KOPT-K1 (cell line): Measurements from ENCODE around the gene ZNF791.
"Not testable (repeated sequence)": the region's sequence is repeated elsewhere in the genome, so short reads cannot be mapped to it uniquely, and the experiment has no call there.

Experiments
- H3K27ac ChIP-seq: fragments of 200-600 bp; sonication (generic); 2 replicates; pipeline ENCODE4 v1.5.1; 2016; ENCODE audit warnings: antibody characterized with exemption, mild to moderate bottlenecking, low read depth, low read length; ENCODE audit not compliant: poor library complexity, severe bottlenecking
- H3K36me3 ChIP-seq: fragments of 200-600 bp; sonication (generic); 2 replicates; pipeline ENCODE4 v1.5.1; 2017; ENCODE audit warnings: antibody characterized with exemption, mild to moderate bottlenecking, low read length, moderate library complexity; ENCODE audit not compliant: insufficient read depth
- H3K9me3 ChIP-seq: fragments of 200-600 bp; sonication (generic); 2 replicates; pipeline ENCODE4 v1.5.1; 2017; ENCODE audit warnings: antibody characterized with exemption, low read length, mild to moderate bottlenecking; ENCODE audit not compliant: insufficient read depth, poor library complexity, severe bottlenecking

Gene ZNF791

GRCh38 chr19:12668932-12669269 is 58.2 kb downstream of the ZNF791 start:
- Histone ChIP-seq H3K27ac (peak overlapping the region; percentile 81), H3K9me3 (no peaks in the 10 kb centered on the region), H3K36me3 (peaks cover 40% of the 10 kb centered on the region)

- peaks cover 40% of the 10 kb centered on the region for H3K36me3 ChIP-seq
- peak overlapping the region; percentile 81 for H3K27ac ChIP-seq
- H3K9me3 ChIP-seq = no peaks in the 10 kb centered on the region
Measured at GRCh38 chr19:12669270-12670158, 58.8 kb downstream of the ZNF791 start.

GRCh38 chr19:12670159-12670928 is 59.6 kb downstream of the ZNF791 start:
- H3K27ac ChIP-seq = peak overlapping the region; percentile 81
- H3K36me3 ChIP-seq = peaks cover 44% of the 10 kb centered on the region
- no peaks in the 10 kb centered on the region for H3K9me3 ChIP-seq

GRCh38 chr19:12672744-12673143 is 62.0 kb downstream of the ZNF791 start:
- Histone ChIP-seq H3K9me3 (no peaks in the 10 kb centered on the region), H3K27ac (no peak overlapping the region), H3K36me3 (peaks cover 68% of the 10 kb centered on the region)

- H3K27ac ChIP-seq = no peak overlapping the region
- peaks cover 92% of the 10 kb centered on the region for H3K36me3 ChIP-seq
- no peaks in the 10 kb centered on the region for H3K9me3 ChIP-seq
Measured at GRCh38 chr19:12675399-12675798, 64.7 kb downstream of the ZNF791 start.

GRCh38 chr19:12675940-12676339 is 65.2 kb downstream of the ZNF791 start:
- peaks cover 87% of the 10 kb centered on the region for H3K36me3 ChIP-seq
- H3K27ac ChIP-seq = no peak overlapping the region
- no peaks in the 10 kb centered on the region for H3K9me3 ChIP-seq

- Histone ChIP-seq H3K36me3 (peaks cover 87% of the 10 kb centered on the region), H3K9me3 (no peaks in the 10 kb centered on the region), H3K27ac (no peak overlapping the region)
Measured at GRCh38 chr19:12676384-12676792, 65.7 kb downstream of the ZNF791 start.

GRCh38 chr19:12676928-12677327 is 66.2 kb downstream of the ZNF791 start:
- Histone ChIP-seq H3K9me3 (no peaks in the 10 kb centered on the region), H3K27ac (no peak overlapping the region), H3K36me3 (peaks cover 84% of the 10 kb centered on the region)

GRCh38 chr19:12678039-12678438 is 67.3 kb downstream of the ZNF791 start:
- peaks cover 73% of the 10 kb centered on the region for H3K36me3 ChIP-seq
- H3K9me3 ChIP-seq, H3K27ac ChIP-seq: not testable (repeated sequence)

- Histone ChIP-seq H3K27ac (no peak overlapping the region), H3K9me3 (no peaks in the 10 kb centered on the region), H3K36me3 (peaks cover 53% of the 10 kb centered on the region)
Measured at GRCh38 chr19:12680034-12680433, 69.3 kb downstream of the ZNF791 start.

- Histone ChIP-seq H3K9me3 (no peaks in the 10 kb centered on the region), H3K36me3 (peaks cover 40% of the 10 kb centered on the region), H3K27ac (peak within 1 kb of the TSS; percentile 98)
Measured at GRCh38 chr19:12681074-12681987, 70.6 kb downstream of the ZNF791 start, which contains the start of gene DHPS. Gene DHPS, minus strand, starts transcription at chr19:12681880. Its CDS starts 114 bp downstream, at chr19:12681766.
